ENCODE results near the gene IGFL1. TPM values are rescaled to one million over a fixed set of nuclear protein-coding genes. Genes with fewer than 3 reads are reported as not detected.
"Not testable (repeated sequence)": the region's sequence is repeated elsewhere in the genome, so short reads cannot be mapped to it uniquely, and the experiment has no call there.

IGFL1 gene
- total RNA-seq, 4 donors from 2014 or later, result not detected

DNA sequence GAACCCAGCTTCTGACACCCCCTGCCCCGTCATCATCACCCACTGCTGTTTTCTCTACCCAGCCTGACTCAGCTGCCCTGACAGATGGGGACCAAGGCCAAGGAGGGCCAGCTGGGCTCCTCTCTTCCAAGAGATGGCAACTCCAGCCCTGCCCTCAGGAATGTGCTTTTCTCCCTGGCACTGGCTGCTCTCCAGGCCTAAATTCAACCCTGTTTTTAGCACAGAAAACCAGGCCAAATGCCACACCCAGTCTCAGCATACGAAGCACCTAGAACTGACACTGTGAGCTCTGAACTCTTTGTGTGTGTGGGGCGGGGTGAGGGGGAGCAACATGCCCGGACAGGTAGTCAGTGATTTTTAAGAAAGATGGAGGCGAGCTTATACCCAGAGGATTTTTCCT, 23.4 kb upstream of the IGFL1 start:
- no peak for DNase-seq
- no peak for TF ChIP-seq CTCF (IDR thresholded peaks at IDR 0.05)
- no peaks in the 10 kb centered on the region for H3K4me1 ChIP-seq
- H3K27ac ChIP-seq, result no peak overlapping the region
- no peak overlapping the region for H3K4me3 ChIP-seq
- no peaks in the 10 kb centered on the region for H3K9me3 ChIP-seq
- no peaks in the 10 kb centered on the region for H3K27me3 ChIP-seq
- no peaks in the 10 kb centered on the region for H3K36me3 ChIP-seq

- H3K27me3 ChIP-seq, result no peaks in the 10 kb centered on the region
- H3K9me3 ChIP-seq, result no peaks in the 10 kb centered on the region
- H3K36me3 ChIP-seq, result no peaks in the 10 kb centered on the region
- no peak overlapping the region for H3K4me3 ChIP-seq
- TF ChIP-seq CTCF (IDR thresholded peaks at IDR 0.05) (no peak), POLR2A (IDR thresholded peaks at IDR 0.05) (no peak)
- H3K4me1 ChIP-seq, result no peaks in the 10 kb centered on the region
- no peak overlapping the region for H3K27ac ChIP-seq
- DNase-seq, result no peak
These were observed 22.9 kb upstream of the IGFL1 start for GRCh38 chr19:46206682-46207081.

DNA sequence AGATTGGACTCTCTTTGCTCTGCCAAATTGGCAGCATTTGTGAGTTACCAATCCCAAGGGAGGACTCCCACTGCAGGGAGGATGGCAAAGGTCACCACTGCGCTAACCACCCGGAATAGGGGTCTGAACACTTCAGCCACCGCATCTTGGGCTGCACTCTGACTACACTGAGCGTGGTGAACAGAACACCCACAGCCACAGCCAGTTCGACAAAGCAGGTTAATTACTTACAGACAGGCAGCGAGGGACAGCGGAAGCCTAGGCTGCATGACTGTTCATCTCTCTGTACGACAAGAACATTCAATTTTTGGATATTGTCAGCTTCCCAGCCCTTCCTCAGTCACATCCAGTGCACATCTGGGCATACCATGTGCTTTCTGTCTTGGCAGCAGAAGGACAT, 21.7 kb upstream of the IGFL1 start:
- not testable (repeated sequence) for DNase-seq, H3K9me3 ChIP-seq, H3K27ac ChIP-seq, H3K4me3 ChIP-seq, H3K4me1 ChIP-seq, H3K27me3 ChIP-seq, H3K36me3 ChIP-seq

DNA sequence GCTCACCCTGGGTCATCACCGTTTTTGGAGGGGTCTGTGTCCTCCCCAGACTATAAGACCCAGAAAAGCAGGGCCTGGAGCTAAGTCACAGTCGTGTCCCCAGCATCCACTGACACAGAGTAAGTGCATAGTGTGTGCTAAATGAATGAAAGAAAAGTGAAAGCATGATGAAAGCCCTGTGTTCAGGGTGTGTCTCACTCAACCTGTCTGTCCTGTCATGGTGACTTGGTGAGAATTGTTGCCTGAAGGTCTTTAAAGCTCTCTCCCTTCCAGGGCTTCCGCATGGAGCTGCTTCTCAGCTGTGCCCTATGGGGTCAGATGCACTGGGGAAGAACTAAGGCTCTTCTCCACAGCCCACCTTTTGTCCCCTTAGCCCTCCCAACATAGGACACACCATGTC, 20.5 kb upstream of the IGFL1 start:
- DNase-seq, result no peak
- TF ChIP-seq CTCF (IDR thresholded peaks at IDR 0.05) (no peak), POLR2A (IDR thresholded peaks at IDR 0.05) (no peak)
- no peaks in the 10 kb centered on the region for H3K9me3 ChIP-seq
- no peak overlapping the region for H3K27ac ChIP-seq
- no peak overlapping the region for H3K4me3 ChIP-seq
- H3K27me3 ChIP-seq, result no peaks in the 10 kb centered on the region
- no peaks in the 10 kb centered on the region for H3K4me1 ChIP-seq
- no peaks in the 10 kb centered on the region for H3K36me3 ChIP-seq

DNA sequence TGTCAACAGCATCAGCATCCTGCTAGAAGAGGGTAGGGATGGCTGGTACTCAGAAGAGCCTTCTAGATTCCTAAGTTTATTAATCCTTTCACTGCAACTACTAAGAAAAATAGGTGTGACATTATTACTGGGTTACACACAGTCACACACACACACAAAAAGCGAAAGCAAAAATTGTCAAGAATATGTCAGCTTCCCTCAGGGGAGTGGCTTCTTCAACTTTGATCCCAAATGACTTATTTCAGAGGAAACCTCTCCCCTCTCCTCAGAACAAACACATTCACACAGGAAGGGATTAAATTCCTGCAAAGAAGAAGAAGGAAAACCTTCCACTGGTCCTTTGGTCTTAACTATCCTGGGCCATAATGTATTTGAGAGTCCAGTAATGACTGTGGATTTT, 20.1 kb upstream of the IGFL1 start:
- H3K9me3 ChIP-seq, result no peaks in the 10 kb centered on the region
- no peaks in the 10 kb centered on the region for H3K4me1 ChIP-seq
- H3K36me3 ChIP-seq, result no peaks in the 10 kb centered on the region
- H3K27me3 ChIP-seq, result no peaks in the 10 kb centered on the region
- TF ChIP-seq POLR2A (IDR thresholded peaks at IDR 0.05), result no peak
- TF ChIP-seq CTCF (IDR thresholded peaks at IDR 0.05), result no peak
- no peak overlapping the region for H3K27ac ChIP-seq
- no peak overlapping the region for H3K4me3 ChIP-seq
- DNase-seq, result no peak

DNA sequence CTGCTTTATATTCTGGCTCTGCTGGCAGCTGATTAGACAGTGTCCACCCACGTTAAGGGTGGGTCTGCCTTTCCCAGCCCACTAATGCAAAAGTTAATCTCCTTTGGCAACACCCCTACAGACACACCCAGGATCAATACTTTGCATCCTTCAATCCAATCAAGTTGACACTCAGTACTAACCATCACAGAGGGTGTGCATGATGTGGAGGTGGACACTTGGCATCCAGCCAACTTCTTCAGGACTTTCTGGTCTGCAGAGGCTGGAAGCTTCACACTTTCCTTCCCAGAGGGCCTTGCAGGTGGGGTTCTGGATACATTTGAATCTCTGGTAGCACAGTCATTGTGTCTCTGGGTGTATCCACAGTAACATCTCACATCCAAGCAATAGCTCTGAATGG, 18.9 kb upstream of the IGFL1 start:
- no peak overlapping the region for H3K27ac ChIP-seq
- H3K27me3 ChIP-seq, result no peaks in the 10 kb centered on the region
- TF ChIP-seq CTCF (IDR thresholded peaks at IDR 0.05) (no peak), POLR2A (IDR thresholded peaks at IDR 0.05) (no peak)
- no peaks in the 10 kb centered on the region for H3K9me3 ChIP-seq
- H3K4me1 ChIP-seq, result no peaks in the 10 kb centered on the region
- no peak for DNase-seq
- H3K36me3 ChIP-seq, result no peaks in the 10 kb centered on the region
- no peak overlapping the region for H3K4me3 ChIP-seq

Measured in Peyer's patch (tissue), 4 donors.